Panc1 (cell line): ENCODE measurements around the gene GCN1. TPM values are rescaled to one million over a fixed set of nuclear protein-coding genes. Genes with fewer than 3 reads are reported as not detected.

Source experiments
- ATAC-seq: fragments of 200-7000 bp; cut with Tn5 transposase; 2 replicates; pipeline ENCODE4 v1.9.1; 2020; ENCODE audit warnings: mild to moderate bottlenecking, moderate library complexity
- BruUV-seq: library from RNA; stranded (reverse); fragments of 400-500 nt; replicated peaks from 2 replicates; lab custom pipeline; 2021; lab: Mats Ljungman, UMichigan
- CTCF ChIA-PET: fragments of 300-600 bp; sonication (Branson Sonifier 250); formaldehyde crosslinking; loops from one replicate; lab custom pipeline; 2022; ENCODE audit warnings: antibody characterized with exemption; lab: Charles Lee
- POLR2A ChIA-PET: fragments of 300-600 bp; sonication (Branson Sonifier 250); formaldehyde crosslinking; loops from one replicate; lab custom pipeline; 2022; ENCODE audit warnings: antibody characterized with exemption; lab: Charles Lee
- DNase-seq: peaks from one replicate; pipeline ENCODE4 v3.0.0-alpha.2; 2010; ENCODE audit warnings: low read depth, low spot score
- H3K27ac ChIP-seq: 2 replicates; pipeline ENCODE4 v1.5.1; 2011; ENCODE audit warnings: mild to moderate bottlenecking, low read length, inconsistent platforms
- H3K27me3 ChIP-seq: fragments of 200-500 bp; sonication (Bioruptor generic); 2 replicates; pipeline ENCODE4 v1.6.0; 2014; ENCODE audit warnings: low read length, inconsistent platforms; ENCODE audit not compliant: control insufficient read depth, insufficient read depth
- H3K36me3 ChIP-seq: fragments of 200-500 bp; sonication (Bioruptor generic); 2 replicates; pipeline ENCODE4 v1.5.1; 2014; ENCODE audit warnings: inconsistent platforms, mild to moderate bottlenecking, low read length, moderate library complexity; ENCODE audit not compliant: control insufficient read depth, insufficient read depth
- H3K4me1 ChIP-seq: 2 replicates; pipeline ENCODE4 v1.5.1; 2011; ENCODE audit warnings: inconsistent platforms, mild to moderate bottlenecking, low read length, moderate library complexity; ENCODE audit not compliant: control insufficient read depth, insufficient read depth
- H3K4me3 ChIP-seq, 2 experiments: 2 replicates each; pipeline ENCODE4 v1.5.1; 2011 to 2012; ENCODE audit warnings: low read depth in 2 of 2, low read length in 2 of 2, mild to moderate bottlenecking in 2 of 2, inconsistent platforms in 1 of 2, moderate library complexity in 1 of 2
- H3K9me3 ChIP-seq: fragments of 200-500 bp; sonication (Bioruptor generic); 2 replicates; pipeline ENCODE4 v1.5.1; 2014; ENCODE audit warnings: low read depth, mild to moderate bottlenecking, inconsistent platforms, low read length, moderate library complexity; ENCODE audit not compliant: control insufficient read depth, insufficient read depth
- POLR2AphosphoS5 ChIP-seq: IDR thresholded peaks from 2 replicates; pipeline ENCODE4 v1.6.1; 2012; ENCODE audit warnings: mild to moderate bottlenecking, low read depth, low read length, moderate library complexity
- REST ChIP-seq, 2 experiments: IDR thresholded peaks; 2 replicates each; pipeline ENCODE4 v1.6.1; 2011 to 2012; ENCODE audit warnings: low read depth in 2 of 2, control low read depth in 1 of 2, low read length in 1 of 2, mild to moderate bottlenecking in 1 of 2, moderate library complexity in 1 of 2; ENCODE audit not compliant: insufficient read depth in 1 of 2
- SIN3A ChIP-seq: IDR thresholded peaks from 2 replicates; pipeline ENCODE4 v1.6.1; 2012; ENCODE audit warnings: low read depth, mild to moderate bottlenecking, low read length, moderate library complexity, borderline replicate concordance; ENCODE audit not compliant: insufficient read depth
- TCF7L2 ChIP-seq: IDR thresholded peaks from 2 replicates; pipeline ENCODE4 v1.6.1; 2011; ENCODE audit warnings: mild to moderate bottlenecking, low read depth, low read length, inconsistent platforms
- in situ Hi-C: cut with HindIII; loops from 2 replicates; pipeline ENCODE4 v1.10.0; 2016; ENCODE audit warnings: low sequenced_read_pairs, low pct_unique_long_range_greater_than_20kb
- intact Hi-C: fragments of 100-400 bp; cut with micrococcal nuclease; formaldehyde crosslinking; loops from one replicate; pipeline ENCODE4 v1.10.0; 2022; ENCODE audit not compliant: unreplicated experiment
- total RNA-seq: library from RNA; stranded (reverse); gene quantifications from one replicate; pipeline ENCODE4 v1.2.1, GENCODE V29; 2021; ENCODE audit not compliant: unreplicated experiment
- TF ChIP-seq, protein P1 (sequence below): fragments of 450-650 bp; IDR thresholded peaks from 2 replicates; pipeline ENCODE4 v1.5.1; 2017; ENCODE audit warnings: mild to moderate bottlenecking

GCN1 gene
- total RNA-seq, 1 experiment from 2014 or later: 175 TPM

DNA sequence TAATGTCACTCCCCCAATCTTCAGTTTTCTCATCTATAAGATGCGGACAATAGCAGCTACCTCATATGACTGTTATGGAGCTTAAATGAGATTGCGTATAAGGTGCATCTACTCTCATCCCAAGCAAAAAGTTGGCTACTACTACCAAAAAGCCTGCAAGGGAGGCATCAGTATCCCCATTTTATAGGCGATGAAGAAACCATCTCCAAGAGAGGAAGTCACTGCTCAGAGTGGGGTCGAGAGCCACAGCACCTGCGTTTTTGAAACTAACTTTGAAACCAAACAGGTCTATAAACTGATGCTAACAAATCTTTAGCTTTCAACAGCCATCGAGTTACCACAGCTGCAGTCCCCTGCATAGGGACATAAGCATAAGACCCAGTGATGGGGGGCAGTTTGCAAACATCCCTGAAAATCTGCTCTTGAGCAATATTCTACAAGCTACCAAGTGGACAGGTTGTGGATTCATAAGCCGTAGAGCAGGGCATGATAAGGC lies 3.5 kb downstream of the GCN1 start:
- ChIA-PET POLR2A (no interaction called here), CTCF (no interaction called here)
- TF ChIP-seq REST (IDR thresholded peaks at IDR 0.05; ENCODE audit: insufficient read depth in 1 of 2, low read depth in 2 of 2, low read length in 1 of 2): no peak
- no peak for TF ChIP-seq TCF7L2
- TF ChIP-seq POLR2AphosphoS5: no peak
- TF ChIP-seq SIN3A: no peak
- TF ChIP-seq, protein P1, sequence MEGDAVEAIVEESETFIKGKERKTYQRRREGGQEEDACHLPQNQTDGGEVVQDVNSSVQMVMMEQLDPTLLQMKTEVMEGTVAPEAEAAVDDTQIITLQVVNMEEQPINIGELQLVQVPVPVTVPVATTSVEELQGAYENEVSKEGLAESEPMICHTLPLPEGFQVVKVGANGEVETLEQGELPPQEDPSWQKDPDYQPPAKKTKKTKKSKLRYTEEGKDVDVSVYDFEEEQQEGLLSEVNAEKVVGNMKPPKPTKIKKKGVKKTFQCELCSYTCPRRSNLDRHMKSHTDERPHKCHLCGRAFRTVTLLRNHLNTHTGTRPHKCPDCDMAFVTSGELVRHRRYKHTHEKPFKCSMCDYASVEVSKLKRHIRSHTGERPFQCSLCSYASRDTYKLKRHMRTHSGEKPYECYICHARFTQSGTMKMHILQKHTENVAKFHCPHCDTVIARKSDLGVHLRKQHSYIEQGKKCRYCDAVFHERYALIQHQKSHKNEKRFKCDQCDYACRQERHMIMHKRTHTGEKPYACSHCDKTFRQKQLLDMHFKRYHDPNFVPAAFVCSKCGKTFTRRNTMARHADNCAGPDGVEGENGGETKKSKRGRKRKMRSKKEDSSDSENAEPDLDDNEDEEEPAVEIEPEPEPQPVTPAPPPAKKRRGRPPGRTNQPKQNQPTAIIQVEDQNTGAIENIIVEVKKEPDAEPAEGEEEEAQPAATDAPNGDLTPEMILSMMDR: no peak
- no TSS peak for BruUV-seq
- in situ Hi-C loops: no loop called here
- no peaks in the 10 kb centered on the region for H3K9me3 ChIP-seq
- H3K27ac ChIP-seq: no peak overlapping the region
- ATAC-seq: no peak
- no peak for DNase-seq
- H3K36me3 ChIP-seq: peaks cover 13% of the 10 kb centered on the region
- H3K4me1 ChIP-seq: peaks cover 13% of the 10 kb centered on the region
- no peak overlapping the region for H3K4me3 ChIP-seq
- intact Hi-C loops: no loop called here
- H3K27me3 ChIP-seq: no peaks in the 10 kb centered on the region

DNA sequence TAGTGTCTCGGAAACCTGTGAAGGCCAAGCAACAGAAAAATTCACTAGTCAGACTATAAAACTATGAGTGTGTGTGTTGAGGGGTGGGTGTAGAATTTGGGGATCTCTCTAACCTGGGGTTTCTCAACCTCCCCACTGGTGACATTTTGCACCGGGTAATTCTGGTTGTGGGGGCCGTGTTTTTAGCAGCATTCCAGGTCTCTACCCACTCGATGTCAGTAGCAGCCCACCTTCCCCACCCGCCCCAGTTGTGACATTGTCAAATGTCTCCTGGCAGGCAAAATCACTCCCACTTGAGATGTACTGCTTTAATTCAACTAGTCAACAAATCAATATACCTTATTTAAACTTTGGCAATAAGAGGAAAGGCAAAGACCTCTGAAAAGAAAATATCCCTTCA lies 4.1 kb downstream of the GCN1 start:
- H3K27ac ChIP-seq: no peak overlapping the region
- BruUV-seq: no TSS peak
- TF ChIP-seq REST (IDR thresholded peaks at IDR 0.05; ENCODE audit: insufficient read depth in 1 of 2, low read depth in 2 of 2, low read length in 1 of 2) (no peak), SIN3A (no peak), TCF7L2 (no peak), POLR2AphosphoS5 (no peak)
- TF ChIP-seq, protein P1: no peak
- peaks cover 13% of the 10 kb centered on the region for H3K36me3 ChIP-seq
- CTCF ChIA-PET: no interaction called here
- POLR2A ChIA-PET: no interaction called here
- H3K4me1 ChIP-seq: peaks cover 9% of the 10 kb centered on the region
- in situ Hi-C loops: no loop called here
- intact Hi-C loops: no loop called here
- H3K9me3 ChIP-seq: no peaks in the 10 kb centered on the region
- ATAC-seq (no peak), DNase-seq (no peak)
- H3K27me3 ChIP-seq: no peaks in the 10 kb centered on the region
- H3K4me3 ChIP-seq: no peak overlapping the region
